Measurements from ENCODE around the gene MATN1.

MATN1 gene

DNA sequence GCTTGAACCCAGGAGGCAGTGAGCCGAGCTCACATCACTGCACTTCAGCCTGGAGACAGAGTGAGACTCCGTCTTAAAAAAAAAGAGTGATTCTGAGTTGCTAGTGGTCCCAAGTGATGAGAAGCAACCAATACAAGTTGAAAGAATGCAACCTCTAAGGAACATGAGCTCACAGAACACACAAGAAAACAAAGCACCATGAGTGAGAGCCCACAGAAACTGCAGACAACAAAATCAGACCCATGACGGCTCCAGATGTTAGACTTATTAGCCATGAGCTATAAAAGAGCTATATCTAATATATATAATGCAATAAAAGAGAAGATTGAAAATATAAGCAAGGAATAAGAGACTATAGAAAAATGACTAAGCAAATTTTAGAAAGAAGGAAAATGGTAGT is 50.0 kb downstream of the MATN1 start:
- H3K27me3 ChIP-seq (ENCODE audit: insufficient read depth, low read depth) = peaks cover 18% of the 10 kb centered on the region; the same call in 1 of the 2 replicates
- TF ChIP-seq, protein P1, sequence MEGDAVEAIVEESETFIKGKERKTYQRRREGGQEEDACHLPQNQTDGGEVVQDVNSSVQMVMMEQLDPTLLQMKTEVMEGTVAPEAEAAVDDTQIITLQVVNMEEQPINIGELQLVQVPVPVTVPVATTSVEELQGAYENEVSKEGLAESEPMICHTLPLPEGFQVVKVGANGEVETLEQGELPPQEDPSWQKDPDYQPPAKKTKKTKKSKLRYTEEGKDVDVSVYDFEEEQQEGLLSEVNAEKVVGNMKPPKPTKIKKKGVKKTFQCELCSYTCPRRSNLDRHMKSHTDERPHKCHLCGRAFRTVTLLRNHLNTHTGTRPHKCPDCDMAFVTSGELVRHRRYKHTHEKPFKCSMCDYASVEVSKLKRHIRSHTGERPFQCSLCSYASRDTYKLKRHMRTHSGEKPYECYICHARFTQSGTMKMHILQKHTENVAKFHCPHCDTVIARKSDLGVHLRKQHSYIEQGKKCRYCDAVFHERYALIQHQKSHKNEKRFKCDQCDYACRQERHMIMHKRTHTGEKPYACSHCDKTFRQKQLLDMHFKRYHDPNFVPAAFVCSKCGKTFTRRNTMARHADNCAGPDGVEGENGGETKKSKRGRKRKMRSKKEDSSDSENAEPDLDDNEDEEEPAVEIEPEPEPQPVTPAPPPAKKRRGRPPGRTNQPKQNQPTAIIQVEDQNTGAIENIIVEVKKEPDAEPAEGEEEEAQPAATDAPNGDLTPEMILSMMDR (conservative IDR thresholded peaks at IDR 0.05; ENCODE audit: low read depth, low read length) = no peak
- no peaks in the 10 kb centered on the region for H3K79me2 ChIP-seq (ENCODE audit: insufficient read depth, low read depth)
- H3K9ac ChIP-seq = no peak overlapping the region
- H3K4me1 ChIP-seq (ENCODE audit: low read depth, poor library complexity, severe bottlenecking) = no peaks in the 10 kb centered on the region
- no peak overlapping the region for H3K4me3 ChIP-seq (IDR thresholded peaks at IDR 0.05; ENCODE audit: insufficient read depth, low read depth, low read length)
- H3K27ac ChIP-seq = no peak overlapping the region
- no peaks in the 10 kb centered on the region for H3K36me3 ChIP-seq (ENCODE audit: insufficient read depth)
- H4K20me1 ChIP-seq (ENCODE audit: insufficient read depth) = no peaks in the 10 kb centered on the region
- H3K4me2 ChIP-seq = no peak overlapping the region
- no peak overlapping the region for H2AFZ ChIP-seq (ENCODE audit: low read depth)

DNA sequence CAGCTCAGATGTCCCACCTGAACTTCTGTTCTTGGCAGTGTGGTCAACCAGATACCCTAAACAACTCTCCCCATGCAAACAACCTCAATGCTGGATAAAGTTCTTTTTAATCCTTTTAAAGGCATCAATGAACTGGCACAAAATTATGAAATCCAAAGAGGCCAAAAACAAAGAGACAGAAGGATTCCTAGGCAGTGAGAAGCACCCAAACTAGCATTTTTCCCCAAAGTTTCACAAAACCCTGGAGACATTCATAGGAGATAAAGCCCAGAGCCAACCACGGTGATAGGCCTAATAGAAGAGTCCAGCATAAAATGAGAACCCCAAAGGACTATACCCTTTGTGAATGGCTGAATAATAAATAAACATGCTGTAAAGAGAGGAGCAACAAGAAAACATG is 50.7 kb downstream of the MATN1 start:
- TF ChIP-seq, protein P1 (conservative IDR thresholded peaks at IDR 0.05; ENCODE audit: low read depth, low read length) = no peak
- Histone ChIP-seq H3K4me1 (ENCODE audit: low read depth, poor library complexity, severe bottlenecking) (no peaks in the 10 kb centered on the region), H2AFZ (ENCODE audit: low read depth) (no peak overlapping the region), H3K9ac (no peak overlapping the region), H3K4me3 (IDR thresholded peaks at IDR 0.05; ENCODE audit: insufficient read depth, low read depth, low read length) (no peak overlapping the region), H3K4me2 (no peak overlapping the region), H3K79me2 (ENCODE audit: insufficient read depth, low read depth) (no peaks in the 10 kb centered on the region), H4K20me1 (ENCODE audit: insufficient read depth) (no peaks in the 10 kb centered on the region), H3K27ac (no peak overlapping the region), H3K36me3 (ENCODE audit: insufficient read depth) (no peaks in the 10 kb centered on the region), H3K27me3 (ENCODE audit: insufficient read depth, low read depth) (peaks cover 20% of the 10 kb centered on the region; the same call in 1 of the 2 replicates)

DNA sequence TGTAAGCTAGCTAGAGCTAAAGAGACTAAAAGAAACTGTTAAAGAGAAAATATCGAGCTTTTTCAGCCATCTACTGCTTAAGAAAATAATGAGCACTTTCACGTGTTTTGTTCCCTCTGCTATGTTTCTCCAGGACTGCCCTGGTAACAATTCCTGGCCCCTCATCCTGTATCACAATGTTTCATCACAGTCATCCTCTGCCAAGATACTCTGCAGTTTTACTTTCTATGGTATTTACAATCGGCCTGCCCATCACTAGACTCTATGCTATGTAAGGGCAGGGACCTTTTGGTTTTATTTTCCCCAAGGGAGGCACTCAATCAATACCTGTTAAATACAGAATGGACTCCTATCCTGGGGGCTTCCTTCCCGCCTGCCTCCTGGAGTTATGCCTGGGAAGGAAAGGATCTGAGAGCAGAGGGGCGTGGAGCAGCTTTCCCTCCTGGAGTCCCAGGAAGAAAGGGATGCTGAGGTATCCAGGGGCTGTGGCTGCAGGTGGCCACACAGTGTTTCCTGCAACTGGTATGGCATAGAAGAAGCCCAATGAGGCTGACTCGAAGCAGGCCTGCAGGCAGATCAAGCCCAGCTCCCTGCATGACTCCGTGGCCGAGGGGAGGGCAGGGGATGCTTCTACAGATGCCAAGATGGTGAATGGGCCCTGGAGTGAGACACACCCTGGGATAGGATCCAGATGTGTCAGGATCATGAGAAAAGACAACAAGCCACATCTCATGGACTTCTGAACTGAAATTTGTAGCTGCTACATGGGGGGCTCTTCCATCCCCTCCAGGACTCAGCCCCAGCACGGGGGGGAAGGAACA is 52.9 kb downstream of the MATN1 start:
- Histone ChIP-seq H3K79me2 (ENCODE audit: insufficient read depth, low read depth) (no peaks in the 10 kb centered on the region), H3K27ac (no peak overlapping the region), H3K9ac (no peak overlapping the region), H4K20me1 (ENCODE audit: insufficient read depth) (no peaks in the 10 kb centered on the region), H3K4me2 (no peak overlapping the region), H2AFZ (ENCODE audit: low read depth) (no peak overlapping the region), H3K4me1 (ENCODE audit: low read depth, poor library complexity, severe bottlenecking) (no peaks in the 10 kb centered on the region), H3K4me3 (IDR thresholded peaks at IDR 0.05; ENCODE audit: insufficient read depth, low read depth, low read length) (no peak overlapping the region), H3K36me3 (ENCODE audit: insufficient read depth) (no peaks in the 10 kb centered on the region), H3K27me3 (ENCODE audit: insufficient read depth, low read depth) (peaks cover 27% of the 10 kb centered on the region; the same call in 1 of the 2 replicates)
- TF ChIP-seq, protein P1 (conservative IDR thresholded peaks at IDR 0.05; ENCODE audit: low read depth, low read length) = no peak

DNA sequence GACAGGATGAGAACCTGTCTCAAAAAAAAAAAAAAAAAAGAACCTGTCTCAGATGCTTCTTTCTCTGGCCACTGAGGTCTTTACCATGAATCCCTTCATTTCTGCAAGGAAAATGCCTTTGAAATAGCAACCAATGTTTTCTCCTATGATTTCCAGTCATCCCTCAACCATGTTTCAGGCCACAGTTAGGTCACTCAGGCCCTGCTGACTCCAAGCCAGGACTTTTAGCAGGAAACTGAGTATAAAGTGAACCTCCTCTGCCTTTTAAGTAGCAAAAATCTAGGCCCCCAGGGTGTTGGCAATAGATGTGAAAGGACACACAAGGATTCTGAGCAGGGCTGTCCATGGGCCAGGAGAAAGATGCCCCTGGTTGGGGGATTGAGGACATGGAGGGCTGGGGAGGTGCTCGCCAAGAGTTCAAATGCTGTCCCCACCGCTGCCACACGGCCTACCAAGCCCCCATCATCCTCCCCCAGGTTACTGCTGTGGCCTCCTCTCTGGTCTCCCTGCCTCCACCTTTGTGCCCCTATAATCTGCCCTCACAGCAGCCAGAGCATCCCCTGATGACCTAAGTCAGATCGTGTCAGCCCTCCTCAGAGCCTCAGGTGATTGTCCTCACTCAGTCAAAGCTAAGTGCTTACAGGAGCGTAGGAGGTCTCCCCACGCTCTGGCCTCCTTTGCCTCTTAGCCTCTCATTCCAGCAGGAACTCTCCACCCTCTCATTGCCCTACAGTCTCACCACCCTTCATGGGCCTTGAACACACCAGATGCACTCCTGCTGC is 54.6 kb downstream of the MATN1 start:
- H3K79me2 ChIP-seq (ENCODE audit: insufficient read depth, low read depth) = no peaks in the 10 kb centered on the region
- peaks cover 30% of the 10 kb centered on the region; the same call in 1 of the 2 replicates for H3K27me3 ChIP-seq (ENCODE audit: insufficient read depth, low read depth)
- no peak overlapping the region for H3K27ac ChIP-seq
- H3K36me3 ChIP-seq (ENCODE audit: insufficient read depth) = no peaks in the 10 kb centered on the region
- no peaks in the 10 kb centered on the region for H3K4me1 ChIP-seq (ENCODE audit: low read depth, poor library complexity, severe bottlenecking)
- TF ChIP-seq, protein P1 (conservative IDR thresholded peaks at IDR 0.05; ENCODE audit: low read depth, low read length) = no peak
- no peaks in the 10 kb centered on the region for H4K20me1 ChIP-seq (ENCODE audit: insufficient read depth)
- no peak overlapping the region for H3K9ac ChIP-seq
- no peak overlapping the region for H3K4me3 ChIP-seq (IDR thresholded peaks at IDR 0.05; ENCODE audit: insufficient read depth, low read depth, low read length)
- no peak overlapping the region for H3K4me2 ChIP-seq
- H2AFZ ChIP-seq (ENCODE audit: low read depth) = no peak overlapping the region

Data from KMS-11 (cell line).